ENCODE results near the gene EPB41L2. TPM values are rescaled to one million over a fixed set of nuclear protein-coding genes. Genes with fewer than 3 reads are reported as not detected.
"Not testable (repeated sequence)": the region's sequence is repeated elsewhere in the genome, so short reads cannot be mapped to it uniquely, and the experiment has no call there.

The EPB41L2 gene
- 15.4 and 16.5 TPM in 2 replicates for total RNA-seq

DNA sequence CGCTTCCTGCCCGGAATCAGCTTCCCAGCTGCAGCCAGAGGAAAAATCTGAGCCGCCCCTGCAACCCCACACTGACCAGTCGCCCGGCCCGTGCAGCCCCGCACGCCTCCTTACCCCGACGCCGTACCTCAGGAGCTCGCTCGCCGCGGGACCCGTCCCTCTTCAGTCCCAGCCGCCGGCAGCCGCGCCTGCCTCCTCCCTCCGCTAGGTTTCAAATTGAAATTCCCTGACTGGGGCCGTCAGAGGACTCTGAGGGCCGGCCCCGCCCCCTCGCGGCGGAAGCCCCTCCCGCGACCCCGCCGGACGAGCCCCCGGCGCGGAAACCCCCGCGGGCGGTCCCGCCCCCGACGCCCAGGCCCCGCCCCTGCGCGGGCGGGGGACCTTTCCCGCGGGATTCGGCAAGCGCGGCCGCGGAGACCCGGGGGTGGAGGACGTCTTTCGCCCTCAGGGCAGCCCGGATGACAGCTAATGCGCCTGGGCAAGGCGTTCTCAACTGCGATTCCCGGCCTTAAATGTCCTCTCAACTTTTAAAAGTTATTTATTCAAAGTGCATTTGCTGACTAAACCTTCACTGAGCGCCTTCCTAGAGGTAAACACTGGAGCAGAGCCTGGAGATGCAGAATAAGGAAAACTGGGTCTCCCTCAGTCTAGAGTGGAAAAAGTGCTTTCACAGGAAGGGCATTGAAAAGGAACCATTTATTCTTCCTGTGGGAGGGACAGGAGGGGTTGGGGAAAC is at the start of gene EPB41L2:
TSS of gene EPB41L2 (minus strand) at position 218 of the 736 bp plus-strand sequence. CDS start 106,760 bp downstream, outside the sequence.
- peaks cover 15% of the 10 kb centered on the region for H3K4me1 Mint-ChIP-seq
- peak within 1 kb of the TSS; percentile 35 for H3K27ac Mint-ChIP-seq
- H3K36me3 Mint-ChIP-seq (ENCODE audit: low read depth): no peaks in the 10 kb centered on the region
- H3K4me3 Mint-ChIP-seq: peak within 1 kb of the TSS; percentile 86
- H3K27me3 Mint-ChIP-seq: peaks cover 21% of the 10 kb centered on the region
- intact Hi-C loops (cut with micrococcal nuclease): loop anchor here (2.0 to 5.0 kb wide), 2 partner anchors 469 to 564 kb away; no protein-coding TSS in a partner anchor
- DNase-seq: peak; percentile 94
- no peaks in the 10 kb centered on the region for H3K9me3 Mint-ChIP-seq

DNA sequence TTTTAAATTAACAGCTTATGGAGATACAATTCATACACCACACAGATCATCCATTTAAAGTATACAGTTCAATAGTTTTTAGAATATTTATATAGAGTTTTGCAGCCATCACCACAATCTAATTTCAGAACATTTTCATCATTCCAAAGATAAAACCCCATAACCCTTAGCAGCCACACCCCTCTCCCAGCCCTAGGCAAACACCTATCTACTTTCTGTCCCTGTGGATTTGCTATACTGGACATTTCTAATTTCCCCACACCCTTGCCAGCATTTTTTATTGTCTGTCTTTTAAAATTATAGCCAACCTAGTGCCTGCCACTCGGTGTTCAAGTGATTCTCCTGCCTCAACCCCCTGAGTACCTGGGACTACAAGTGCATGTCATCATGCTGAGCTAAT is 49.2 kb upstream of the EPB41L2 start:
- Mint-ChIP-seq H3K4me3 (no peak overlapping the region), H3K4me1 (no peaks in the 10 kb centered on the region), H3K36me3 (ENCODE audit: low read depth) (no peaks in the 10 kb centered on the region), H3K27me3 (peaks cover 8% of the 10 kb centered on the region), H3K9me3 (no peaks in the 10 kb centered on the region), H3K27ac (no peak overlapping the region)
- intact Hi-C loops (cut with micrococcal nuclease): no loop called here
- DNase-seq: no peak

DNA sequence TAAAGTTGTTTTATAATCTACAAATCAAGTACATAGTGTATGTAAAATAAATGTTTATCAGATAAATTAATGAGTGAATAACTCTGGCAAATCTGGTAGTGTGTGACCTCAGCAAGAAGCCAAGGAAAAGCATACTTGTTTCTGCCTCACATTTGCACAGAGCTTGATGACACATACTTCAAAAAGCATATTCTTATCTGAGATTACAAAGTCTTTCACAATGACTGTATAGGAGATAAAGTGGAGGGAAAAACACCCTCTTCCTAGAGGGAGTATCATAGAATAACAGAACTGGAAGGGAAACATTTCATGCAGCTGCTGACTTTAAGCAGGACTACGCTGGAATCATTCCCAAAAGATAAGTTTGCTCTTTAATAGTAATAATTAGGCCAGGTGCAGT is 44.1 kb upstream of the EPB41L2 start:
- Mint-ChIP-seq H3K9me3 (no peaks in the 10 kb centered on the region), H3K27ac (no peak overlapping the region), H3K27me3 (peaks cover 11% of the 10 kb centered on the region), H3K4me1 (no peaks in the 10 kb centered on the region), H3K4me3 (no peak overlapping the region), H3K36me3 (ENCODE audit: low read depth) (no peaks in the 10 kb centered on the region)
- DNase-seq: no peak
- intact Hi-C loops (cut with micrococcal nuclease): no loop called here

DNA sequence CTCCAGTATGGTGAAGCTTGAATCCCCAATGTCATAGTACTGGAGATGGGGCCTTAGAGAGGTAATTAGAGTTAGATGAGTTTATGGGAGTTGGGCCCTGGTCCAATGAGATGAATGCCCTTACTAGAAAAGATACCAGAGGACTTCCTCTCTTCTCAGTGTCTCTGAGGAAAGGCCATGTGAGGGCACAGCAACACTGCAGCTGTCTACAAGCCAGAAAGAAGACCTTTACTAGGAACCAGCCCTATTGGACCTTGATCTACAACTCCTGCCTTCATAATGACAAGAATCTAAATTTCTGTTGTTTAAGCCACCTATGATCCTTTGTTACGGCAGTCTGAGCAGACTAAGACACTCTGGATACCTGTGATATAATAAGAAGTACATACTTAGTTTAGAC is 40.9 kb upstream of the EPB41L2 start:
- no peak overlapping the region for H3K27ac Mint-ChIP-seq
- H3K36me3 Mint-ChIP-seq (ENCODE audit: low read depth): no peaks in the 10 kb centered on the region
- no peaks in the 10 kb centered on the region for H3K4me1 Mint-ChIP-seq
- DNase-seq: no peak
- no peak overlapping the region for H3K4me3 Mint-ChIP-seq
- H3K27me3 Mint-ChIP-seq: peaks cover 8% of the 10 kb centered on the region
- intact Hi-C loops (cut with micrococcal nuclease): no loop called here
- H3K9me3 Mint-ChIP-seq: peaks cover 4% of the 10 kb centered on the region

DNA sequence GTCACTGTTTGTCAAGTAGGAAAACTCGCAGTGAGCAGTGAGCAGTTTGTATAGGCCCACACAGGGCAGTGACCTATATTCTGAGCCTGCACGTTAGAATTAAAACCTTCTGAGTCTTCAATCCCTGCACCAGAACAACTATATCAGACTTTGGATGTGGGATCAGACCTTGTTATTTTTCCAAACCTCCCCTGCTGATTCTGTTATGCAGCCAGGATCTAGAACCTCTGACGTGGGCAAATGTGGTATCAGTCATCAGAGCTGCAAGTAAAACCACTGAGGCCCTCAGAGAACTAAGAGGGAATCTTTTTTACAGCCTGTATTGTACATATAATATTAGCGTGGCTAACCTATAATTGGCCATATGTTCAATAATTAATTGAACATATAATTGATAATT is 40.3 kb upstream of the EPB41L2 start:
- H3K9me3 Mint-ChIP-seq: peaks cover 4% of the 10 kb centered on the region
- intact Hi-C loops (cut with micrococcal nuclease): no loop called here
- no peaks in the 10 kb centered on the region for H3K4me1 Mint-ChIP-seq
- H3K27me3 Mint-ChIP-seq: peaks cover 8% of the 10 kb centered on the region
- H3K4me3 Mint-ChIP-seq: no peak overlapping the region
- no peak for DNase-seq
- H3K27ac Mint-ChIP-seq: no peak overlapping the region
- no peaks in the 10 kb centered on the region for H3K36me3 Mint-ChIP-seq (ENCODE audit: low read depth)

DNA sequence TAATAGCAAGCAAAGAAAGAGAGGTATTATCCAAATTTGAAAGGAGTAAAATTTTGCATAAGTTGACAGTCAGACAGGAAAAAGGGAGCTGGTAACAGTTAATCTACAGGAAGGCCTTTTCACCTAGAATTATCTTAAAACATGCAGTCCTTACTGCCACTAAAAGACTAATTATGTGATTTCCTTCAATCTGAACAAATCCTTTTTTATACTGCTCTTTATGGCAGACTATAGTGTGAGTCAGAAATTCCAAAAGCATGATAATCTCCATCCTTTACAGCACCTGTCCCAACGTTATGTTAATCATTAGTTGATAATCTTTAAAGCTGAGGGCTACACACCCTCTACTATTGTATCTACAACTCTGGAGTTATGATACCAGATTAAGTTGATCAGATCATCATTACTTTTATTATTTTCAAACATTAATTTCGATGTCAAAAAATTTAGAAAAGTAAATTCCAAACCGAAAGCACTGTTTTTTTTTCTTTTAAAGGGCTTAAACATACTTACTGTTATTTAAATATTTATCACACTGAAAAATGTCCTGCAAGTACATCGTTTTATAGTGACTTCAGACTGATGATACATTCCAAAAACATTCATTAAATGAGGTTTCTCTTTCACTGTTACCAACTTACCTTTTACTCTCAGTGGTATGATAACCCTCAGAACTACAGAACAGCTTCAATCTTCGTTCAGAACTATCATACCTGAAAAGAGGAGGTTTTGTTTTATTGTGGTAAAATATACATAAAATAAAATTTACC is 39.1 kb upstream of the EPB41L2 start:
- Mint-ChIP-seq H3K27me3 (peaks cover 6% of the 10 kb centered on the region), H3K36me3 (ENCODE audit: low read depth) (no peaks in the 10 kb centered on the region), H3K4me3 (no peak overlapping the region), H3K4me1 (no peaks in the 10 kb centered on the region), H3K9me3 (peaks cover 4% of the 10 kb centered on the region), H3K27ac (no peak overlapping the region)
- DNase-seq: no peak
- intact Hi-C loops (cut with micrococcal nuclease): no loop called here

DNA sequence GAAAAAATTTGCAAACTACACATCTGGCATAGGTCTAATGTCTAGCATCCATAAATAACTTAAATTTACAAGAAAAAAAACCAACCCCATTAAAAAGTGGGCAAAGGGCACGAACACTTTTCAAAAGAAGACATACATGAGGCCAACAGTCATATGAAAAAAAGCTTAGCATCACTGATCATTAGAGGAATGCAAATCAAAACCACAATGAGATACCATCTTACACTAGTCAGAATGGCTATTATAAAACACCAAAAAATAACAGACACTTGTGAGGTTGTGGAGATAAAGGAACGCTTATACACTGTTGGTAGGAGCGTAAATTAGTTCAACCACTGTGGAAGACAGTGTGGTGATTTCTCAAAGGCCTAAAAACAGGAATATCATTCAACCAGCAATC is 33.7 kb upstream of the EPB41L2 start:
- no peaks in the 10 kb centered on the region for H3K36me3 Mint-ChIP-seq (ENCODE audit: low read depth)
- intact Hi-C loops (cut with micrococcal nuclease): no loop called here
- H3K4me3 Mint-ChIP-seq: no peak overlapping the region
- H3K27ac Mint-ChIP-seq: no peak overlapping the region
- H3K27me3 Mint-ChIP-seq: peaks cover 6% of the 10 kb centered on the region
- H3K4me1 Mint-ChIP-seq: no peaks in the 10 kb centered on the region
- peaks cover 11% of the 10 kb centered on the region for H3K9me3 Mint-ChIP-seq
- DNase-seq: no peak

DNA sequence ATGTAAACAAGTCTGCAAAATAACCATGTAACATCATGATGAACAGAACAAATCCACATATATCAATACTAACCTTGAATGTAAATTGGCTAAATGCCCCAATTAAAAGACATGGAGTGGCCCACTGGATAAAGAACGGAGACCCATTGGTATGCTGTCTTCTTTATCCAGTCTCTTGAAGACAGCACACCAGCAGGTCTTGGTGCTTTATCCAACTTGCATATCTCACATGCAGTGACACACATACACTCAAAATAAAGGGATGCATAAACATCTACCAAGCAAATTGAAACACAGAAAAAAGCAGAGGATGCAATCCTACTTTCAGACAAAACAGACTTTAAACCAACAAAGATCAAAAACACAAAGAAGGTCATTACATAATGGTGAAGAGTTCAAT is 30.3 kb upstream of the EPB41L2 start:
- no peak for DNase-seq
- no peaks in the 10 kb centered on the region for H3K4me1 Mint-ChIP-seq
- H3K36me3 Mint-ChIP-seq (ENCODE audit: low read depth): no peaks in the 10 kb centered on the region
- no peak overlapping the region for H3K27ac Mint-ChIP-seq
- intact Hi-C loops (cut with micrococcal nuclease): no loop called here
- H3K27me3 Mint-ChIP-seq: peaks cover 16% of the 10 kb centered on the region
- H3K4me3 Mint-ChIP-seq: no peak overlapping the region
- peaks cover 31% of the 10 kb centered on the region for H3K9me3 Mint-ChIP-seq

DNA sequence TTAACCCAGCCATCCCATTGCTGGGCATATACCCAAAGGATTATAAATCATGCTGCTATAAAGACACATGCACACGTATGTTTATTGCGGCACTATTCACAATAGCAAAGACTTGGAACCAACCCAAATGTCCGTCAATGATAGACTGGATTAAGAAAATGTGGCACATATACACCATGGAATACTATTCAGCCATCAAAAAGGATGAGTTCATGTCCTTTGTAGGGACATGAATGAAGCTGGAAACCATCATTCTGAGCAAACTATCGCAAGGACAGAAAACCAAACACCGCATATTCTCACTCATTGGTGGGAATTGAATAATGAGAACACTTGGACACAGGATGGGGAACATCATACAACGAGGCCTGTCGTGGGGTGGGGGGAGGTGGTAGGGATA is 28.9 kb upstream of the EPB41L2 start:
- H3K27ac Mint-ChIP-seq; H3K4me3 Mint-ChIP-seq; intact Hi-C loops (cut with micrococcal nuclease); H3K4me1 Mint-ChIP-seq; DNase-seq; H3K36me3 Mint-ChIP-seq (ENCODE audit: low read depth): not testable (repeated sequence)
- H3K27me3 Mint-ChIP-seq: peaks cover 16% of the 10 kb centered on the region
- peaks cover 32% of the 10 kb centered on the region for H3K9me3 Mint-ChIP-seq

DNA sequence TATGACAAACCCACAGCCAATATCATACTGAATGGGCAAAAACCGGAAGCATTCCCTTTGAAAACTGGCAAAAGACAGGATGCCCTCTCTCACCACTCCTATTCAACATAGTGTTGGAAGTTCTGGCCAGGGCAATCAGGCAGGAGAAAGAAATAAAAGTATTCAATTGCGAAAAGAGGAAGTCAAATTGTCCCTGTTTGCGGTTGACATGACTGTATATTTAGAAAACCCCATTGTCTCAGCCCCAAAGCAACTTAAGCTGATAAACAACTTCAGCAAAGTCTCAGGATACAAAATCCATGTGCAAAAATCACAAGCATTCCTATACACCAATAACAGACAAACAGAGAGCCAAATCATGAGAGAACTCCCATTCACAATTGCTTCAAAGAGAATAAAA is 27.3 kb upstream of the EPB41L2 start:
- H3K4me1 Mint-ChIP-seq; H3K27ac Mint-ChIP-seq; DNase-seq; intact Hi-C loops (cut with micrococcal nuclease); H3K4me3 Mint-ChIP-seq; H3K36me3 Mint-ChIP-seq (ENCODE audit: low read depth): not testable (repeated sequence)
- H3K27me3 Mint-ChIP-seq: peaks cover 16% of the 10 kb centered on the region
- H3K9me3 Mint-ChIP-seq: peaks cover 32% of the 10 kb centered on the region

DNA sequence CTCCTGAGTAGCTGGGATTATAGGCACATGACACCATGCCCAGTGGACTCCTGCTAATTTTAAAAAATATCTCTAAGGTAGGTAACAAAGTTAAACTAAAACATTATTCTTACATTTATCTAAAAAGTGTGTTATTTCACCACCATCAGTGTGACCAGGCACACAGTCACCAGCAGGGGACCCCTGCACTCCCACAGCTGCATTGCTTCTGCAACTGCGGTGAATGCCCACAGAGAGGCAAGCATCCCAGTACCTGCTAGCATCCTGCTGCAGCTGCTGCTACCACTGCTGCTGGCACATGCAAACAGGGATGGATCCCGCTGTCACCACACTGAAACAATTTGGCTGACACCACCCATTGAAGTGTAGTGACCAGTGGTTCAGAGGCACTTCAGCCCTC is 21.9 kb upstream of the EPB41L2 start:
- no peaks in the 10 kb centered on the region for H3K36me3 Mint-ChIP-seq (ENCODE audit: low read depth)
- H3K4me3 Mint-ChIP-seq: no peak overlapping the region
- intact Hi-C loops (cut with micrococcal nuclease): no loop called here
- peaks cover 8% of the 10 kb centered on the region for H3K27me3 Mint-ChIP-seq
- DNase-seq: no peak
- H3K27ac Mint-ChIP-seq: no peak overlapping the region
- no peaks in the 10 kb centered on the region for H3K4me1 Mint-ChIP-seq
- peaks cover 16% of the 10 kb centered on the region for H3K9me3 Mint-ChIP-seq

DNA sequence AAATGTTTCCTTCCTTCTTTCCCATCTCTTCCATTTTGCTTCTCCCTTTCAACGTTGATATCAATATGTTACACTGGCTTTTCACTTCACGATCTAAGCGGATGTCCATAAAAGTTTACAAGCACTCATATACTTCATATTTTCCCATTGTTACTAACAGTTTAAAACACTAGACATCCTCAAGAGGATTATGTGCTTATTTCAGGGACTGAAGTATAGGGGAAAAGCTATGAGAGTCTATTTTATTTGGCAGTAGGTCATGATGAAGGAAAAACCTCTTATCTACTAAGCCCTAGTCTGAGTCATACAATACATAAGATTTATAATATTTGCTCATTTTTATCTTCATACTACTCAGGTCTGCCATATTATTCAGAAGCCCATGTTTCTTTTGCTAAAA is 20.6 kb upstream of the EPB41L2 start:
- Mint-ChIP-seq H3K4me1 (no peaks in the 10 kb centered on the region), H3K9me3 (peaks cover 4% of the 10 kb centered on the region), H3K4me3 (no peak overlapping the region), H3K27me3 (peaks cover 3% of the 10 kb centered on the region), H3K27ac (no peak overlapping the region), H3K36me3 (ENCODE audit: low read depth) (no peaks in the 10 kb centered on the region)
- DNase-seq: no peak
- intact Hi-C loops (cut with micrococcal nuclease): no loop called here

DNA sequence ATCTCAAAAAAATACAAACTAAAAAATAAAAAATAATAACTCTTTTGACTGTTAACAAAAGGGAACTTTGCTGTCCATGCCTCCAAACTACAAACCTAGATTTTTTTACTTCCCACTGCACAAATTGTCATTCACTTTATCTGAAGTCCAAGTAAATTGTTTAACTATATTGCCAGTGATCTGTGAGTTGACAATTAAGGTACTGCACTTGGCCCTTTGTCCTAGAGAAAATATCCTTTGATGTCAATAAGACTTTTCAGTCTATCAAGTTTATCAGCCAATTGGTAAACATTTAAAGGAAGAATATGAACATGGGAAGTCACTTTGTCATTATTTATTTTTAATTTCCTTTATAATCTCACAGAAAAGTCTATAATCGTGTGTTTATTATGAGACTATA is 19.3 kb upstream of the EPB41L2 start:
- intact Hi-C loops (cut with micrococcal nuclease): no loop called here
- Mint-ChIP-seq H3K36me3 (ENCODE audit: low read depth) (no peaks in the 10 kb centered on the region), H3K27ac (no peak overlapping the region), H3K4me3 (no peak overlapping the region), H3K9me3 (no peaks in the 10 kb centered on the region), H3K27me3 (no peaks in the 10 kb centered on the region), H3K4me1 (no peaks in the 10 kb centered on the region)
- DNase-seq: no peak

DNA sequence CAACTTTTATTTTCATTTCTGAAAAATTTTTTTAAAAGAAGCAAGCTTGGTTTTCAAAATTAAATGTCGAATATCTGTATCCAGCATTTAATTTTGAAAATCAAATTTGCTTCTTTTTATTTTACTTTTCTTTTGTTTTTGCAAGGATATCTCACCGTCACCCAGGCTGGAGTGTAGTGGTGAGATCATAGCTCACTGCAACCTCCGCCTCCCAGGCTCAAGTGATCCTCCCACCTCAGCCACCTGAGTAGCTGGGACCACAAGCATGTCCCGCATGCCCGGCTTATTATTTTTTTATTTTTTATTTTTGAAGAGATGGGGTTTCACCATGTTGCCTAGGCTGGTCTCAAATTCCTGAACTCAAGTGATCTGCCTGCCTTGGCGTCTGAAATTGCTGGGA is 17.0 kb upstream of the EPB41L2 start:
- no peak for DNase-seq
- intact Hi-C loops (cut with micrococcal nuclease): no loop called here
- Mint-ChIP-seq H3K4me1 (no peaks in the 10 kb centered on the region), H3K36me3 (ENCODE audit: low read depth) (no peaks in the 10 kb centered on the region), H3K4me3 (no peak overlapping the region), H3K9me3 (no peaks in the 10 kb centered on the region), H3K27ac (no peak overlapping the region), H3K27me3 (no peaks in the 10 kb centered on the region)

Measured in activated CD4-positive, alpha-beta T cell treated with anti-CD3 and anti-CD28 coated beads, Interleukin-2, amount 10 ng/mL, durations not matched to agents 24 days and 14 days (primary cell).